ENCODE results near the gene RTTN. TPM values are rescaled to one million over a fixed set of nuclear protein-coding genes. Genes with fewer than 3 reads are reported as not detected.

Gene RTTN
- total and polyA plus RNA-seq, 4 donors, result 2.1 to 17.5 (median 11.8) TPM

- intact Hi-C loops (cut with DNase I), result no loop called here
- DNase-seq, result no peak
- Histone ChIP-seq H3K4me3 (ENCODE audit: low read length in 2 of 2) (no peak overlapping the region), H3K27me3 (ENCODE audit: control insufficient read depth in 1 of 2, insufficient read depth in 2 of 2, low read length in 1 of 2) (no peaks in the 10 kb centered on the region), H3K36me3 (ENCODE audit: control insufficient read depth in 1 of 2, insufficient read depth in 2 of 2, low read length in 1 of 2) (no peaks in the 10 kb centered on the region), H3K4me1 (ENCODE audit: control insufficient read depth in 1 of 2, insufficient read depth in 2 of 2, low read length in 2 of 2) (no peaks in the 10 kb centered on the region), H3K27ac (ENCODE audit: low read depth in 1 of 2, low read length in 2 of 2) (no peak overlapping the region), H3K9me3 (ENCODE audit: control insufficient read depth, low read length) (no peaks in the 10 kb centered on the region)
- ATAC-seq (ENCODE audit: low FRiP score), result no peak
- WGBS, 2 donors, result 94 to 97% methylated on average over 3 of the region's 3 CpGs
Measured at GRCh38 chr18:70028734-70029133, 176.8 kb downstream of the RTTN start.

GRCh38 chr18:70028084-70028483 lies 177.4 kb downstream of the RTTN start:
- Histone ChIP-seq H3K36me3 (ENCODE audit: control insufficient read depth in 1 of 2, insufficient read depth in 2 of 2, low read length in 1 of 2) (no peaks in the 10 kb centered on the region), H3K9me3 (ENCODE audit: control insufficient read depth, low read length) (no peaks in the 10 kb centered on the region), H3K4me3 (ENCODE audit: low read length in 2 of 2) (no peak overlapping the region), H3K27ac (ENCODE audit: low read depth in 1 of 2, low read length in 2 of 2) (no peak overlapping the region), H3K4me1 (ENCODE audit: control insufficient read depth in 1 of 2, insufficient read depth in 2 of 2, low read length in 2 of 2) (no peaks in the 10 kb centered on the region), H3K27me3 (ENCODE audit: control insufficient read depth in 1 of 2, insufficient read depth in 2 of 2, low read length in 1 of 2) (no peaks in the 10 kb centered on the region)
- DNase-seq, result no peak
- intact Hi-C loops (cut with DNase I), result no loop called here
- ATAC-seq (ENCODE audit: low FRiP score), result no peak
- WGBS, 2 donors, result 91% methylated on average over 3 of the region's 3 CpGs

- intact Hi-C loops (cut with DNase I), result no loop called here
- ATAC-seq (ENCODE audit: low FRiP score) (no peak), DNase-seq (no peak)
- no peaks in the 10 kb centered on the region for H3K9me3 ChIP-seq (ENCODE audit: control insufficient read depth, low read length)
- WGBS, 2 donors, result 91 to 92% methylated on average over 5 of the region's 5 CpGs
- peaks cover 0 to 8% of the 10 kb centered on the region in 2 donors for H3K36me3 ChIP-seq (ENCODE audit: control insufficient read depth in 1 of 2, insufficient read depth in 2 of 2, low read length in 1 of 2)
- no peaks in the 10 kb centered on the region for H3K27me3 ChIP-seq (ENCODE audit: control insufficient read depth in 1 of 2, insufficient read depth in 2 of 2, low read length in 1 of 2)
- no peak overlapping the region for H3K4me3 ChIP-seq (ENCODE audit: low read length in 2 of 2)
- H3K27ac ChIP-seq (ENCODE audit: low read depth in 1 of 2, low read length in 2 of 2), result no peak overlapping the region
- H3K4me1 ChIP-seq (ENCODE audit: control insufficient read depth in 1 of 2, insufficient read depth in 2 of 2, low read length in 2 of 2), result no peaks in the 10 kb centered on the region
Measured at GRCh38 chr18:70025580-70025979, 179.9 kb downstream of the RTTN start.

- WGBS, 2 donors, result 97 to 99% methylated on average over 3 of the region's 3 CpGs
- Histone ChIP-seq H3K4me3 (ENCODE audit: low read length in 2 of 2) (no peak overlapping the region), H3K27me3 (ENCODE audit: control insufficient read depth in 1 of 2, insufficient read depth in 2 of 2, low read length in 1 of 2) (no peaks in the 10 kb centered on the region), H3K27ac (ENCODE audit: low read depth in 1 of 2, low read length in 2 of 2) (no peak overlapping the region), H3K9me3 (ENCODE audit: control insufficient read depth, low read length) (no peaks in the 10 kb centered on the region), H3K36me3 (ENCODE audit: control insufficient read depth in 1 of 2, insufficient read depth in 2 of 2, low read length in 1 of 2) (peaks cover 0 to 8% of the 10 kb centered on the region in 2 donors), H3K4me1 (ENCODE audit: control insufficient read depth in 1 of 2, insufficient read depth in 2 of 2, low read length in 2 of 2) (no peaks in the 10 kb centered on the region)
- DNase-seq (no peak), ATAC-seq (ENCODE audit: low FRiP score) (no peak)
- intact Hi-C loops (cut with DNase I), result no loop called here
Measured at GRCh38 chr18:70024829-70025228, 180.7 kb downstream of the RTTN start.

- H3K27me3 ChIP-seq (ENCODE audit: control insufficient read depth in 1 of 2, insufficient read depth in 2 of 2, low read length in 1 of 2), result no peaks in the 10 kb centered on the region
- no peaks in the 10 kb centered on the region for H3K9me3 ChIP-seq (ENCODE audit: control insufficient read depth, low read length)
- DNase-seq (no peak), ATAC-seq (ENCODE audit: low FRiP score) (no peak)
- peaks cover 0 to 8% of the 10 kb centered on the region in 2 donors for H3K36me3 ChIP-seq (ENCODE audit: control insufficient read depth in 1 of 2, insufficient read depth in 2 of 2, low read length in 1 of 2)
- H3K4me3 ChIP-seq (ENCODE audit: low read length in 2 of 2), result no peak overlapping the region
- H3K27ac ChIP-seq (ENCODE audit: low read depth in 1 of 2, low read length in 2 of 2), result no peak overlapping the region
- intact Hi-C loops (cut with DNase I), result no loop called here
- no peaks in the 10 kb centered on the region for H3K4me1 ChIP-seq (ENCODE audit: control insufficient read depth in 1 of 2, insufficient read depth in 2 of 2, low read length in 2 of 2)
- 88 to 92% methylated on average over 2 of the region's 2 CpGs for WGBS, 2 donors
Measured at GRCh38 chr18:70024093-70024492, 181.4 kb downstream of the RTTN start.

- Histone ChIP-seq H3K36me3 (ENCODE audit: control insufficient read depth in 1 of 2, insufficient read depth in 2 of 2, low read length in 1 of 2) (peaks cover 0 to 8% of the 10 kb centered on the region in 2 donors), H3K9me3 (ENCODE audit: control insufficient read depth, low read length) (no peaks in the 10 kb centered on the region), H3K27ac (ENCODE audit: low read depth in 1 of 2, low read length in 2 of 2) (no peak overlapping the region), H3K4me1 (ENCODE audit: control insufficient read depth in 1 of 2, insufficient read depth in 2 of 2, low read length in 2 of 2) (no peaks in the 10 kb centered on the region), H3K4me3 (ENCODE audit: low read length in 2 of 2) (no peak overlapping the region), H3K27me3 (ENCODE audit: control insufficient read depth in 1 of 2, insufficient read depth in 2 of 2, low read length in 1 of 2) (no peaks in the 10 kb centered on the region)
- 95 to 96% methylated on average over 3 of the region's 3 CpGs for WGBS, 2 donors
- intact Hi-C loops (cut with DNase I), result no loop called here
- DNase-seq (no peak), ATAC-seq (ENCODE audit: low FRiP score) (no peak)
Measured at GRCh38 chr18:70022636-70023035, 182.9 kb downstream of the RTTN start.

- H3K27ac ChIP-seq (ENCODE audit: low read depth in 1 of 2, low read length in 2 of 2), result no peak overlapping the region
- DNase-seq, result no peak
- ATAC-seq (ENCODE audit: low FRiP score), result no peak
- no peaks in the 10 kb centered on the region for H3K4me1 ChIP-seq (ENCODE audit: control insufficient read depth in 1 of 2, insufficient read depth in 2 of 2, low read length in 2 of 2)
- no peak overlapping the region for H3K4me3 ChIP-seq (ENCODE audit: low read length in 2 of 2)
- peaks cover 4 to 8% of the 10 kb centered on the region in 2 donors for H3K36me3 ChIP-seq (ENCODE audit: control insufficient read depth in 1 of 2, insufficient read depth in 2 of 2, low read length in 1 of 2)
- WGBS, 2 donors, result 97 to 100% methylated on average over 1 of the region's 1 CpG
- intact Hi-C loops (cut with DNase I), result no loop called here
- H3K9me3 ChIP-seq (ENCODE audit: control insufficient read depth, low read length), result no peaks in the 10 kb centered on the region
- no peaks in the 10 kb centered on the region for H3K27me3 ChIP-seq (ENCODE audit: control insufficient read depth in 1 of 2, insufficient read depth in 2 of 2, low read length in 1 of 2)
Measured at GRCh38 chr18:70021498-70021897, 184.0 kb downstream of the RTTN start.

GRCh38 chr18:70021043-70021442 lies 184.4 kb downstream of the RTTN start:
- ATAC-seq (ENCODE audit: low FRiP score), result no peak
- H3K9me3 ChIP-seq (ENCODE audit: control insufficient read depth, low read length), result no peaks in the 10 kb centered on the region
- no peak overlapping the region for H3K27ac ChIP-seq (ENCODE audit: low read depth in 1 of 2, low read length in 2 of 2)
- intact Hi-C loops (cut with DNase I), result no loop called here
- no peak for DNase-seq
- WGBS, 2 donors, result 49 to 58% methylated on average over 1 of the region's 1 CpG
- H3K4me1 ChIP-seq (ENCODE audit: control insufficient read depth in 1 of 2, insufficient read depth in 2 of 2, low read length in 2 of 2), result no peaks in the 10 kb centered on the region
- peaks cover 4 to 8% of the 10 kb centered on the region in 2 donors for H3K36me3 ChIP-seq (ENCODE audit: control insufficient read depth in 1 of 2, insufficient read depth in 2 of 2, low read length in 1 of 2)
- no peak overlapping the region for H3K4me3 ChIP-seq (ENCODE audit: low read length in 2 of 2)
- no peaks in the 10 kb centered on the region for H3K27me3 ChIP-seq (ENCODE audit: control insufficient read depth in 1 of 2, insufficient read depth in 2 of 2, low read length in 1 of 2)

GRCh38 chr18:70019991-70020390 lies 185.5 kb downstream of the RTTN start:
- Histone ChIP-seq H3K4me3 (ENCODE audit: low read length in 2 of 2) (no peak overlapping the region), H3K27me3 (ENCODE audit: control insufficient read depth in 1 of 2, insufficient read depth in 2 of 2, low read length in 1 of 2) (no peaks in the 10 kb centered on the region), H3K9me3 (ENCODE audit: control insufficient read depth, low read length) (no peaks in the 10 kb centered on the region), H3K4me1 (ENCODE audit: control insufficient read depth in 1 of 2, insufficient read depth in 2 of 2, low read length in 2 of 2) (no peaks in the 10 kb centered on the region), H3K36me3 (ENCODE audit: control insufficient read depth in 1 of 2, insufficient read depth in 2 of 2, low read length in 1 of 2) (peaks cover 4 to 8% of the 10 kb centered on the region in 2 donors), H3K27ac (ENCODE audit: low read depth in 1 of 2, low read length in 2 of 2) (no peak overlapping the region)
- ATAC-seq (ENCODE audit: low FRiP score) (no peak), DNase-seq (no peak)
- WGBS, 2 donors, result 99% methylated on average over 2 of the region's 2 CpGs
- intact Hi-C loops (cut with DNase I), result no loop called here
